NCI-H128 (cell line): Measurements from ENCODE around the gene LRRTM4.

Experiments
- DNase-seq: peaks from one replicate; lab custom pipeline; 2025; ENCODE audit not compliant: unreplicated experiment; lab: John Stamatoyannopoulos, UW

LRRTM4 gene

DNA sequence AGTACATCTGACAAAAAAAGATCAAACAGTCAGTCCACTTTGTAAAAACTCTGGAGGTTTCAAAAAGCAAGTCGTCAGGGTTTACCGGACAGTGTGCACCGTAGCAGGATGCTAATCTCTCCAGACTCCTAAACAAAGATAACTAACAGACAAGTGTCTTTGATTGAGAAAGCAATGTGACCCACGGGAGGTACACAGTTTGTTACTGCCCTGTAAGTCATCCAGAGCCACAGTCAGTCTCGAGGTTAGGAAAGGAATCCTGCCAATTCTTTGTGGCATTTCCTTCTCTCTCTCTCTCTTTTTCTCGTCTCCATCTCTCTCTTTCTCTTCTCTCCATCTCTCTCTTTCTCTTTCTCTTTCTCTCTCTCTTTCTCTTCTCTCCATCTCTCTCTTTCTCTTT, 42.8 kb downstream of the LRRTM4 start:
- DNase-seq, result no peak

DNA sequence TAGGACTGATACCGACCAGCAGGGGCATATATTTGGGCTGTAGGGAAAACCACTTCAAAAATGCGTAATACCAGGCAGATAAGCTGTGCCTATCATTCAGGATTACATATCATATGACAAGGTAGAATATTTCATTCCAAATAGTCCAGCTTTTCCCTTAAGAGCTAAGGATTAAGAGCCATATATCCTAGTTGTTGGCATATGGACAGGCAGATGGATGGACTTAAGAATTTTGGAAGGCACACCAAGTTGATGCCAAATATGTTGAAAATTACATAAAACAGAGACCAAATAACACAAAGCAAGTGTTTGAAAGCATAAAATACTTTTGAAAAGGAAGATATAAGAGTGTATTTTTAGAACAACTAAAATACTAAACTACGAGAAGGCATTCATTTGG, 52.1 kb downstream of the LRRTM4 start:
- DNase-seq, result no peak

DNA sequence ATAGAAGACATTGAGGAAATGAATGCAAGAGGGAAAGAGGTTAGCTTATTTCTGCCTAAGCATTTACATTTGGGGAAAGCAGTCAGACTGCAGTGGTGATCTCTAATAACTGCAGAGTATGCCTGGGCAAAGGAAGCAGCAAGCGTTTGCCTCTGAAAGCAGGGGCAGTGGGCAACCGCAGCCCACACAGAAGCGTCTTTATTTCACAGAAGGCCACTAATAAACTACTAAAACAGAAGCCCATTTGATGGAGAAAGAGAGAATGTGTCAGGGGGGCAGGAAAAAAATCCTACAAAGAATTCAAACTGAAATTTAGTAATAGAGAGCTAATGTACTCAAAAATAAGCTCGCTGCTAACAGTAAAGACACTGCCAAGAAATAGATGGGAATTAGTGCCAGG, 53.1 kb downstream of the LRRTM4 start:
- DNase-seq, result no peak

DNA sequence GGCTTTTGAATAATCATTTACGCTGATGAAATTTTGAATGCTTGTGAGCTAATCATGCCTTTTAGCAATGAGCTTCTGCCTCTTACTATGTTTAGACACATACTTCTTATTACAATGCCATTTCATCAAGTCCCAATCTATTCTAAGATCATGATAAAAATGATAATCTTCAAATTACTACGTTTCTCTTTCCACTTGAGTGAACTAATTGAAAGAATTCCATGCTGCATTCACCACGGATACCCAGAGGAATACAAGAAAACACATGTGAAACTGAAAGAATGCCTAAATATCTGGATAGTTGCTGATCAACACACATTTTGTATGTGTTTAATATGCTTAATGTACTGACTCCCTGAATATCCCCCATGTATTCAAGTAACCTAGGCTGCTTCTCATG, 62.3 kb downstream of the LRRTM4 start:
- no peak for DNase-seq

DNA sequence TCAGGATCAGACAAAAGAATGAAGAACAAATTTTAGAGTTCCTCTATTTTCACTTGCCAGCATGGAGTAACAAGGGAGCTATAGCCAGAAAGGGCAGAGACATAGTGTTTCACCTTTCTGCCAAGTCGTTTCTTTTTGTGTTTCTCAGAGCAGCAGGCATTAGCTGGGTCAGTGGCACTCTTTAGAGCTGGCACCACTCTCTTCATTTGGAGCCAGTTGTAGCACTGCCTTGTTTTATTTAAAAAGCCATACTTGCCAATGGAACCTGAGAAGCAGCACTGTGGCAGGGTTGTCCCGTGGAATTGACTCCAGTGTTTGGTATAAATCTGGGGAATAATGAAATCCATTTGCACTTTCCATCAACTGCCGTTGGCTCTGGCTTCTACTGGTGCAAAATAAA, 64.0 kb downstream of the LRRTM4 start:
- no peak for DNase-seq

DNA sequence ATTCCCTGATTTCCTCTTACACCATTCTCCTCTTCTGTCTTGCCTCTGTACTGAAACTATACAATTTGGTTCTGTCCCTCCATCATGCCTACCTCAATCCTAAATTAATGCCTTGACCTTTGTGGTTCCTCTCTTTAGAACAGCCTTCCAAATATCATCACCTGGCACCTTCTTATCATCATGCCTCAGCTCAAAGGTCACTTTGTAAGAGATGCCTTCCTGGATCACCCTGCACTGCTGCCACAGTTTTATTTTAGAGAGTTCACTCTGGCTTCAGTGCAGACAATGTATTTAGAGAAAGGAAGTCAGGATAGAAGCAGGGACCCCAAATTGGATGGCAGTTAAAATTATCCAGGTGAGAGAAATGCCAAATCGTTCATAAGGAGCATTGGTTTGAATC, 64.5 kb downstream of the LRRTM4 start:
- no peak for DNase-seq

DNA sequence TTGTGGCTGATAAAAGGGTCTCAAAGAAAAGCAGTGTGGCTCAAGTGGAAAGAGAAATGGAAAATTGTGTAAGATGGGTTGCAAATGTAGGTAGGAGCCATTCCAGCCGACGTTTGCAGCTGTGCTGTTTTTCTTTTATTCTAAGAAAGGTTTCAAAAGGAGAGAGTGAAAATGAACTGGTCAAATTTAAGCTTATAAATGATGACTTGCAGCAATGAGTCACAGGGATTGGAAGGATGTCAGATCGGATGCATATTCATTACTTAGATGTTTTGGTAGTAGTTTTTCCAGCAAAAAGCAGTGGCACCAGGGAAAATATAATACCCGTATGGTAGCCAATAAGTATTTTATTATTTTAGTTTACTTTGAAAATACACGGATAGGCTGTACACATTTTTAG, 79.1 kb downstream of the LRRTM4 start:
- DNase-seq, result no peak

DNA sequence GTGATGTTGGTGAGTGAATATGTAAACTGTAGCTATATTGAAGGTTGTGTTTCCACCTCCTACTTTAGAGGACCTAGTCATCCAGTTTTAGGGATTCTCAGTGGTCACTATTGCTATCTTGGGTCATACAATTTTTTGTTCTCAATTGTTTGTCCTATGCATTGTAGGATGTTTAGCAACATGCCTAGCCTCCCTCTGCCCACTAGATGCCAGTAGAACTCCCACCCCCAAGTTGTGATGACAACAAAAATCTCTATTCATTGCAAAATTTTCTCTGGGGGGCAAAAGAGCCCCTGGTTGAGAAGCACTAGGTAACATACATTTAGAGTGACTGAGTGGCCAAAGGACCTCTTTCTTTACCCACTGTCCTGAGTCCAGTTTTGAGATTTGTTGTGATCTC, 87.3 kb downstream of the LRRTM4 start:
- DNase-seq, result no peak

DNA sequence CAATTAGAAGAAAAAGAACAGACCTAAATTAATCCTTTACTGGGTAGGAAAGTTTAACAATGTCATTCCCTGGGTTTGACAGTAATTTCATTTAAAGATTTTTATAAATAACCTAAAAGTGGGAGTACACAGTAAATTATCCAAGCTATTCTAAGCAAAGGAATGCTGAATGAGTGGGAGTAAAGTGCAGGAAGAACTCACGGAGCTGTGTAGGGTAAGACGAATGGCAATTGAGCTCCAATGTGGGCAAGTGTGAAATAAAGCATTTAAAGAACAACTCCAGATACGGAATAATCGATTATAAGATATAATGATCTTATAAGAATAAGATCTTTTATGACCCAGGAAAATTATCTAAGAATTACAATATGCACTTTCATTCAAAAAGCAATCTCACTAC, 93.2 kb downstream of the LRRTM4 start:
- DNase-seq, result no peak

DNA sequence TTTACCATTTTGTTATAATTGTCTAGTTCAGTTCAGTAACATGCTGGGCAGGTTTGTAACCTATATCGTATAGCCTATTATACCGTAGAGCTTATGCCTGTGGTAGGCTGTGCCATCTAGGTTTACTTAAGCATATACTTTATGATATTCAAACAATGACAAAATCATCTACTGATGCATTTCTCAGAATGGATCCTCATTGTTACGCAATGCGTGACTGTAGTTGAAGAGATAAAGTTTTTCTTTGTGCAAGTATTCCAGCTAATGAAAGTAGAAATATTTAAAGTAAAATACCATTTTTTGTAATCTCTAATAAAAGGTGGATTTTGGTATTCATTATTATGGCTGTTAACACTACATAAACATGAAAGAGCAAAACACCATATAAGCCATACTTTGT, 100.2 kb downstream of the LRRTM4 start:
- DNase-seq, result no peak

DNA sequence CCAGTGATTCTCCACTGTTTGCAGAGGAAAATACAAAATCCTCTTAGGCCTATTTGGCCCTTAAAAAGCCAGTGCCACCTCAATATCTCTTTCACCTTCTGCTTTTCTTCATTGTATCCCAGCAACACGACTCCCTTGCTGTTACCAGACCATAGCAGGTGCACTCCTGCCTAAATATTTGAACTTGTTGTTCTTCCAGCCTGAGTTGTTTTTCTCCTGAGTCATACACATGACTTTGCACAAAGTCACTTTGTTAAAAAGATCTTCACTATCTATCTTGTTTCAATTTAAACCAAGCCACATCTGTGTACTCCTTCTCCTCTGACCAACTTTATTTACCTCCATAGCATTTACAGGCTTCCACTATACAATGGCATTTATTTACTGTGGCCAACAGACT, 103.6 kb downstream of the LRRTM4 start:
- DNase-seq, result no peak

DNA sequence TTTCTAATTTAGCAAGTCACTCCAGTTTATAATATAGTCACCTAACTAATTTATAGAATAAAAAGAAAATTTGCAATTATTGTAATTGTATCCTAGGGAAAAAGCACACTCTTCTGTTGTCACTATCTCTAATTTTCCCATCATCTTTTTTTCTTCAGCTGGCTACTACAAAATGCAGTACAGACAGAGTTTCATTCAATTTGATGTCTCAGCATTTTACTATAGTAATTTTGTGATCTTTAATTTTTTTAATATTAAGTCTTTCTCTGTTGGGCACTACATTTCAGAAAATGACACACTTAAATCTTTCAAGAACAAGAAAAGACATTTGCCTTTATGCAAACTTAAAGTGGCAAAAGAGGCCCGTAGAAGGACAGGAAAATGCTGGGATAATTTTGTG, 118.0 kb downstream of the LRRTM4 start:
- DNase-seq, result no peak

DNA sequence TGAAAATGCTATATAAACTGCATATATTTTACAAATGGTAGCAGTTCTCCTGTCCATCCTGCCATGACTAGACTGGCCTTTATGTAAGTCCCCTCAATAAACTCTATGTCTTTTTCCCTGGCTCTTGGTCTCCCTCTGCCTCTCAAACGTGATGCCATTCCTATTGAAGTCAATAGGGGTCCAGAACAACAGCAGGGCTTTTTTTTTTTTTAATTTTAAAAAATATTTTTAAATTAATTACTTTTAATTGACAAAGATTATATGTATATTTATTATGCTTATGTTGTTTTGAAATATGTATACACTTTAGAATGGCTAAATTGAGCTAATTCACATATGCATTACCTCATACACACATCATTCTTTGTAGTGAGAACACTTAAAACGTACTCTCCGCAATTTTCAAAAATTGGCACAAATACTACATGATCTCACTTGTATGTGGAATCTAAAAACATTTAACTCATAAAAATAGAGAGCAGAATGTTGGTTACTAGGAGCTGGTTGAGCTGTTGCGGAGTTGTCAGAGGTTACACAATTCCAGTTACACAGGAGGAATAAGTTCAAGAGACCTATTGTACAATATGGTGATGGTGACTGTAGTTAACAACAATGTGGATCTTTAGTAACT, 123.1 kb downstream of the LRRTM4 start:
- no peak for DNase-seq

DNA sequence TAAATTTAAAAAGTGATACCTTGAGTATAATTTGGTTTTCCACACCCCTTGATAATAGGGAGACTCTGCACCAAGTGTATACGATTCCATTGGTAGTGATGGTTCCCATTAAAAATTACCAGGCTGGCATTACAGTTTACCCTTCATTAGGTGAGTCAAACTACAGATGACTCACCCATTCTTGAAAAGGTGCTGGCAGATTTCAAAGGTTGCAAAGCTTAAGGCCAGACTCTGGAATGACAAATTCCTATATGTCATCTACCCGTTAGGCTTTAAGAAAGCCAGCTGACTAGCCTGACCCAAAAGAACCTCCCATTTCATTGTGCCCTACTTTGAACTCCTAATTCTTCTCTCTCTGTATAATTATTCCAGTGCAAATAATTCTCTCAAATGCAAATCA, 124.4 kb downstream of the LRRTM4 start:
- no peak for DNase-seq

DNA sequence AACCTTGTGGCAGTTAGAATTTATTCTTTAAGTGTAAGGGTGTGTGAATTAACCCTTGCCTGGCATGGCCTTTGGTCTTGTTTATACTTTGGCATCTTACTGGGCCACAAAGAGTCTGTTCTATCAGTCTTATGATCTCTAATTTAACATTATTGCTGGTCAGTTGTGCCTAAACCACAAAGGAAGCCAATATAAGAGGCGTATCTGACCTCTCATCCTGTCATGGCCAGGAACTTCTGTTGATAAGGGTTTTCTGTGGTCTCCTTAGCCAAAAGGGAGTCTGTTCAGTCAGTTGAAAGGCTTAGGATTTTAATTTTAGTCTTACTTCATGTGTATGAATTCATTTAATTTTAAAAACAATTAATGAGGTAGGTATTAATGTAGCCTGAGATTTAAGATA, 127.2 kb downstream of the LRRTM4 start:
- DNase-seq, result no peak

DNA sequence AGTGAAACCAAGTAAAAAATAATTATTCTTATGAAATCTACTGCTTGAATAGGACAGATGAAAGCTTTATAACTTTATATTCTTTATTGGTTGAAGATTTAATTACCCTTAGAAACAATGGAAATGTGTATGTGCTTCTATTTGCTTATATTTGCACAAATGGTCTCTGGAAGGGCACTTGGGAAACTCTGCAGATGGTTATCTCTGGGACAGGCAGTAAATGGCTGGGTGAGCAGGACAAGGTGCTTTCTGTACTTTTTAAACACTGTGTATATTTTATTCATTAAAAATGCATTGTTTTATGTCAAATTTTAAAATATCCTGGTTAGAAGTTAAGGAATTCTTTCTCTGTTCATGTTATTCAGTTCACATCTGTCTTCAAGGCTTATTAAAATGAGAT, 131.1 kb downstream of the LRRTM4 start:
- no peak for DNase-seq

DNA sequence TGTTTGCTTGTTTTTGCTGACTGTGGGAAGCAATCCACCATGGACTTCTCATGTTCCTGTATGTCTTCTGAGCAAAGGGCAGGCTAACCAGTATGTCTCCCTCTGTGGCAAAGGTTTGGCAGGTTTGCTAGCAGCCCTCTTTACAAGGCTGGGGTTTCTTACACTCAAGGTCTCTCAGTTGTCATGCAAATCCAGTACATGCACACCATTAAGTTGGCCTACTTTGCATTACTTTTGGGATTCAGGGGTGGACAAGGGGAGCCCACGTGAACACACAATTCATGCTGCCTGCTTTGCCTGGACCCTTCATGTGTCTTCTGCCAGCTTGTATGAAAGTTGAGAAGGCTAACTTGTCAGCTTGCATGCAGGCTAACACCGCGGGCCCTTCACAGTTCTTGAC, 134.9 kb downstream of the LRRTM4 start:
- no peak for DNase-seq

DNA sequence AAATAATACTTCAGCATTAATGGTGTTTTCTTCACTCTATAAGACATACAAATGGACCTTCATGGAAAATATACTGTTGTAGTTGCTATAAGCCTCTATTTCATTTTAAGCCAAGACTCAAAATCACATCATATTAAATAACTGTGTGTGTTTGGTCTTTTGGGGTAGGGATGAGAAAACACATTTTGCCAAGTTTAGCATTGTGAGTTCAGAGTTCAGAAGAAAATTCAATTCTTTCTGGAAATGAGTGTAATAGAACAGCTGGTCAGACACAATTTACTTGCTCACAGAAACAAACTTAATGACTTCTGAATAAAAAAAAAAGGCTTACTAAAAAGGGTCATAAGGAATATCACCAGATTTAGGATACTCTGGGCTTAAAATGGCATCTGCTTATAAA, 149.5 kb downstream of the LRRTM4 start:
- no peak for DNase-seq

DNA sequence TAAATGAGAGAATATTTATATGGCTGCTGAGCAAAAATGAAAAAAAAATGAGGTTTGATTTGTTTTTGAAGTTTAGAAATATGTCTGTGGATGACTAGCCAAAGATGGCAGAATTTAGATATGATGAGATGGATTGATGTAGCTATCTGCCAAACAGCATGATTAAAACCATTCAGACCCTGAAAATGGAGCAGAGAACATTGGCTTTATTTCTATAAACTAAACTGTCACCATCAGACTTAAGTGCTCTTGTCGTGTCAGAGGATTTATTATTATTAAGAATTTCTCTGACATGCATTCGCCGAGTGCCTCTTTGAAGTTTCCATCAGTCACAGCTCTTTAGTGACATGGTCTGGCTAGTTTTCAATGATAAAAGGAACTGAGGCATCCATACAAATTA, 151.7 kb downstream of the LRRTM4 start:
- DNase-seq, result no peak

DNA sequence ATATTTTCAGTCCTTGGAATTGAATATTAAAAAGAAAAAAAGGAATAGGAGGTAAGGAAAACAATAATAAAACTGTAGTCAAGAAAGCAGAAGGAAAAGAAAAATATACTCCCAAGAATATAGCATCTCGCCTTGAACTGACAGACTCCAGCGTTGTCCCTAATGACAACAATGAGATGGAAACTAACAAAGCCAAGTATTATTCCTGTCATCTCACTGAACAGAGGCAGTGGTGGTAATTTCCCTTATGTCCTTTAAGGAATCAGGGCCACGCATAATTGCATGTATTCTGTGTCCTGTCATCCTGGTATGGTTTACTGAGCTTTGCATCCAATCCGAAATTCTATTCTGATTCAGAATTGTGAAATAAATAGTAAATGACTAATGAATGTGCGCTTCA, 158.9 kb downstream of the LRRTM4 start:
- no peak for DNase-seq

DNA sequence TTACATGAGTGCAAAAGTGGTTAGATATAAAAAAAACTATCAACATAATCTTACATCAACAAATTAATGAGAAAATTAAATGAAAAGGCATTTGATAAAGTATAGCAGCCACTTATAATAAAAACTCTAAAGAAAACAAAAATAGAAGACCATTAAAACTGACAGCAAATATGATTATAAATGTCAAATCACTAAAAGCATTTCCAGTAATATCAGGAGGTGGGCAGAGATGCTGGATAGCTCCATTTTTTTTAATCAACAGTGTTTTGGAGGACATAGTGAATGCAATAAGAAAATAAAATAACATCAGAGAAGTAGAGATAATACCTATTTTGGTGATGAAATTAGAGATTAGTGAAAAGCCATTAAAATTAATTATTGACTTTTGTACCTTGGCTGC, 173.4 kb downstream of the LRRTM4 start:
- no peak for DNase-seq

DNA sequence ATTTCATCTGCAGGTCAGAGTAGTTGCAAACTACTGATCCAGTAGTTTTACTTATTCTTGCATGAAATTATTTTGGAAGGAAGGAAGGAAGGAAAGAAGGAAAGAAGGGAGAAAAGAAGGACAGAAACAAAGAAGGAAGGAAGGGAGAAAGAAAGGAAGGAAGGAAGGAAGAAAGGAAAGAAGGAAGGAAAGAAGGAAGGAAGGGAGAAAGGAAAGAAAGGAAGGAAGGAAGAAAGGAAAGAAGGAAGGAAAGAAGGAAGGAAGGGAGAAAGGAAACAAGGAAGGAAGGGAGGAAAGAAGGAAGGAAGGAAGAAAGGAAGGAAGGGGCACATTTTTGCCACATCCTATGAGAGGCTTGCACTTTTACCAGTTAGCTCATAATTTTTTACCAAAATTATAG, 186.2 kb downstream of the LRRTM4 start:
- DNase-seq, result no peak

DNA sequence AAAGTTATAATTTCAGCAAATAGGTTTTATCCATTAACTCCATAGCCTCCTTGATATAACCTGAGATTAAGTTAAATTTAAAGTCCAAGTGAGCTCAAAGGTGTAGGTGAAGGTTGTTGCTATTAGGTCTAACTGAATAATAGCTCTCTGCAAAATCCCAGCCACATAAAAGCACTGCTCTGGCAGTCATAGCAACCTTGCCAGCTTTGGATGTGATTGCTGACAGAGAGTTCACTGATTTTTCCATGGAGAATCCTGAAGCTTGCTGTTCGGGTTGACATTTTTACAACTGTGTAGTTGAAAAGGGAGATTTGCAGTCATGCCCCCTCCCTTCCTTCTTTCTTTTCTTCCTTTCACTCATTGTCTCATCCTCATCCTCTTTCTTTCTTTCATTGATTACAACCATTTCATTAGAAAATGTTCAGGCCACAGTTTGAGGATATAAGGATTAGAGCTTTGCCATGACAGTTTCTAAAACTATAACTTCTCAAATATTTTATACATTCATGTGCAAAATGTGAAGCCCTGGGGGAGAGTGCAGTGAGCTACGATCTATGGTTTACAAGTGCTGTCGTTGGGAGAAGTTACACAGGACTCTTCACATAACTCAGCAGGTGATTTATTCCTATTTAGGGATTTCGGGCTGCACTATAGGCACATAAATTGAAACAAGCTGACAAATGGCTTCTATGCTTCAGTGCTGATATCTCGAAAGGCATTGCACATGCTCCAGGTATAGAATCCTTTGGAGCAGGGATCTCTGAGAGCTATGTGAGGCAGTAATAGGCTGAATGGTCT, 193.8 kb downstream of the LRRTM4 start:
- no peak for DNase-seq
